Esophagus (tissue), 2 donors: ENCODE data around the gene MYL3. TPM values are rescaled to one million over a fixed set of nuclear protein-coding genes. Genes with fewer than 3 reads are reported as not detected.

Experiments
- H3K27ac ChIP-seq, 2 donors: one replicate each; pipeline ENCODE4 v1.5.1; 2013; ENCODE audit warnings: low read depth in 2 of 2, mild to moderate bottlenecking in 2 of 2, inconsistent platforms in 1 of 2, low read length in 1 of 2, moderate library complexity in 1 of 2
- H3K27me3 ChIP-seq, 2 donors: one replicate each; pipeline ENCODE4 v1.6.1; 2013; ENCODE audit warnings: low read length in 2 of 2, control low read depth in 1 of 2, mild to moderate bottlenecking in 1 of 2; ENCODE audit not compliant: insufficient read depth in 2 of 2, control insufficient read depth in 1 of 2
- H3K36me3 ChIP-seq, 2 donors: one replicate each; pipeline ENCODE4 v1.6.1; 2013; ENCODE audit warnings: low read length in 1 of 2; ENCODE audit not compliant: control insufficient read depth in 2 of 2, insufficient read depth in 2 of 2
- H3K4me1 ChIP-seq, 2 donors: one replicate each; pipeline ENCODE4 v1.6.1; 2013; ENCODE audit warnings: low read length in 1 of 2; ENCODE audit not compliant: control insufficient read depth in 2 of 2, insufficient read depth in 2 of 2
- H3K4me3 ChIP-seq, 2 donors: one replicate each; pipeline ENCODE4 v1.5.1; 2013; ENCODE audit warnings: low read length in 2 of 2, mild to moderate bottlenecking in 2 of 2, low read depth in 1 of 2, moderate library complexity in 1 of 2
- H3K9me3 ChIP-seq, 2 donors: one replicate each; pipeline ENCODE4 v1.6.1; 2013; ENCODE audit warnings: mild to moderate bottlenecking in 2 of 2, low read depth in 1 of 2, low read length in 1 of 2, moderate library complexity in 1 of 2; ENCODE audit not compliant: control insufficient read depth in 2 of 2, insufficient read depth in 1 of 2
- WGBS, 2 donors: extraction: QIAGEN DNeasy Blood & Tissue Kit; methylation state at CpG; one replicate each; pipeline ENCODE4 v1.1.7; 2013; 5-methylcytosine and 5-hydroxymethylcytosine counted together
- polyA plus RNA-seq, 2 donors: library from polyadenylated mRNA; stranded (reverse); fragments of 200-250 nt; gene quantifications; one replicate each; pipeline ENCODE4 v1.2.3, GENCODE V29; 2013
- donor health status: healthy with polysubstance abuse.
- donor health status: Bipolar disorder and iron deficiency.

MYL3 gene
- polyA plus RNA-seq, 2 donors, result 0.67 to 0.87 TPM

DNA sequence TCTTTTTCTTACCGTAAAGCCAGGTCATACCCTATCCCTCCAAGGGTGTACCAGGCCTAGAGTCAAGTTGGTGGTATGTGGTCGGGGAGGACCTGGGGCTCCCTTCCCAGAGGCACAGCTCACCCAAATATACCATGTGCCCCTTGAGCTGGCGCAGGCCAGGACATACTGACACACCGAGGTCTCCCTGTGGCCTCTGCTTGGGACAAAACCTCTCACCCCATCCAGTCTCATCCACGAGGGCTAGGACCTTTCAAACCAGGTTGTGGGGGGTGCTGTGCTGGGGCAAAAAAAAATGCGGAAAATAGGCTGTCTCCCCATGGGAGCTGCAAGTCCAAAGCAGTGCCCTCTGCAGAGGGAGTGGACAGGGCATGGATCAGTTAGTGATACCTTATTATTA, 37.1 kb upstream of the MYL3 start:
- Histone ChIP-seq H3K36me3 (no peaks in the 10 kb centered on the region), H3K27ac (no peak overlapping the region), H3K4me3 (no peak overlapping the region), H3K27me3 (no peaks in the 10 kb centered on the region), H3K9me3 (no peaks in the 10 kb centered on the region), H3K4me1 (peaks cover 0 to 5% of the 10 kb centered on the region in 2 donors)
- 88 to 91% methylated on average over 6 of the region's 6 CpGs for WGBS, 2 donors

DNA sequence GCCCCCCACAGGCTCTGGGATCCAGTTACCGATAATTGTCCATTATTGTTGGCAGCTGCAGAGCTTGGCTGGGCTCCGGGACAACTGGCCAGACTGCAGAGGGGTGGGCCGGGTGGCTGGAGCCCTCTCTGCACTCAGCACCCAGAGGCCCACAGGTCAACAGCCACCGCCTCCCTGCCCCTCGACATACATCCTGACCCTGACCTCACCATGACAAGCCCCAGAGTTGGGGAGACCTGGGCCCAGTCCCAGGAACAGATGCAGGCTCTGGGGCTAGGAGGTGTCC, 36.7 kb upstream of the MYL3 start:
- no peak overlapping the region for H3K27ac ChIP-seq
- no peak overlapping the region for H3K4me3 ChIP-seq
- no peaks in the 10 kb centered on the region for H3K9me3 ChIP-seq
- no peaks in the 10 kb centered on the region for H3K36me3 ChIP-seq
- H3K27me3 ChIP-seq, result no peaks in the 10 kb centered on the region
- H3K4me1 ChIP-seq, result peaks cover 0 to 5% of the 10 kb centered on the region in 2 donors
- WGBS, 2 donors, result 69 to 85% methylated on average over 5 of the region's 5 CpGs

DNA sequence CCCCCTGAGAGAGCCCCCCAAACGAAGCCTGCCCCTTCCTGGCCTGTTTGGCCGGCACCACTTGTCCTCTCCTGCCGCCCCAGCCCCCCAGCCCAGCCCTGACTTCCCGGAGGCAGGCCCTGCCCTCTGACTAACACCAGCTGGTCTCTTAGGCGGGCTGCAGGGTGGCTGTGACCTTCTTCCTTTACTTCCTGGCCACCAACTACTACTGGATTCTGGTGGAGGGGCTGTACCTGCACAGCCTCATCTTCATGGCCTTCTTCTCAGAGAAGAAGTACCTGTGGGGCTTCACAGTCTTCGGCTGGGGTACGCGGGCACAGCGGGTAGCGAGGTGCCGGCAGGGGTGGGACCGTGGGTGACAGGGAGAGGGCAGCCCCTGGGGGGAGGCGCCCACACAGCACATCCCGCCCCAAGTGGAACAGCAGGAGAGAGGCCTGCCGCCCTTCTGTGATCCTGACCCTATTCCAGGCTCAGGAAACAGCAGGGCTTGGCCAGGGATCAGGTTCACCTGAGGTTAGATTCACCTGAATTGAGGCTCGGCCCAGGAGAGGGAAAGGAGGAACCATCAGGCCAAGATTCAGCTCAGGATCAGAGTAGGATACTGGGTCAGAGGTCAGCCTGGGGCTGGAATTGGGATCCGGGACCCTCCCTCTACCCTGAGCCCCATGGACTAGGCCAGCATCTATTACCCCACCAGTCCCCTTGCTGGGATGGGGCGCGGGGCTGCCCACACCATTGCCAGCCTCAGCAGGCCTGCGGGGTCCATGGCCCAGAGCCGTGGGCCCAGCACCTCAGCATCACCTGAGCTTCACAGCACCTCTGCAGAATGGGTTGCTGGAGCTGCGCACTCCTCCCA, 36.1 kb upstream of the MYL3 start:
- Histone ChIP-seq H3K4me1 (peaks cover 0 to 5% of the 10 kb centered on the region in 2 donors), H3K27ac (no peak overlapping the region), H3K4me3 (no peak overlapping the region), H3K27me3 (no peaks in the 10 kb centered on the region), H3K36me3 (no peaks in the 10 kb centered on the region), H3K9me3 (no peaks in the 10 kb centered on the region)
- WGBS, 2 donors, result 84 to 85% methylated on average over 22 of the region's 22 CpGs

DNA sequence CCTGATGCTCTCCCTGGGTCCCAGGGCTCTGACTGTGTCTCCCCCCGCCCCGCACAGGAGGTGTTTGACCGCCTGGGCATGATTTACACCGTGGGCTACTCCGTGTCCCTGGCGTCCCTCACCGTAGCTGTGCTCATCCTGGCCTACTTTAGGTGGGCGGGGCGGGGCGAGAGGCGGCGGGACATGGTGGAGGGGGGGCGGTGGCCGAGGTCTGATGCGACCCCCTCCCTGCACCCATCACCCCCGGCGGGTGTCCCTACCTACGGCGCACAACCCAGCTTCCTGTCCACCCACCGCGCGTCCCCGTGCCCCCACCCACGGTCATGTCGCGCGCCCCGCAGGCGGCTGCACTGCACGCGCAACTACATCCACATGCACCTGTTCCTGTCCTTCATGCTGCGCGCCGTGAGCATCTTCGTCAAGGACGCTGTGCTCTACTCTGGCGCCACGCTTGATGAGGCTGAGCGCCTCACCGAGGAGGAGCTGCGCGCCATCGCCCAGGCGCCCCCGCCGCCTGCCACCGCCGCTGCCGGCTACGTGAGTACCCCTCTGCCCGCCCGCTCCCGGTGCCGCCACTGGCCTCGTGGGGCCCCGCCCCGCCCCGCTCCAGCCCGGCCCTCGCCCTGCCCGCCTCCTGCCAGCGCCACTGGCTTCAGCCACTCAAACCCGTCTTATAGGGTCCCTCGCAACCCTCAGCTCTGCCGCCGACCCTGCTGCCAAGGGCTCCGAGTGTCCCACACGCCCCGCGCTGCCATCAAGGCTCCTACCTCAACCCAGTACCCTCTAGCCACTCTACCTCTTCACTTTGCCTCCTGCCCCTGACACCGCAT, 35.3 kb upstream of the MYL3 start:
- no peaks in the 10 kb centered on the region for H3K9me3 ChIP-seq
- peaks cover 0 to 5% of the 10 kb centered on the region in 2 donors for H3K4me1 ChIP-seq
- WGBS, 2 donors, result 16 to 17% methylated on average over 60 to 71 of the region's 71 CpGs
- H3K36me3 ChIP-seq, result no peaks in the 10 kb centered on the region
- H3K27me3 ChIP-seq, result no peaks in the 10 kb centered on the region
- H3K27ac ChIP-seq, result no peak overlapping the region
- no peak overlapping the region for H3K4me3 ChIP-seq

DNA sequence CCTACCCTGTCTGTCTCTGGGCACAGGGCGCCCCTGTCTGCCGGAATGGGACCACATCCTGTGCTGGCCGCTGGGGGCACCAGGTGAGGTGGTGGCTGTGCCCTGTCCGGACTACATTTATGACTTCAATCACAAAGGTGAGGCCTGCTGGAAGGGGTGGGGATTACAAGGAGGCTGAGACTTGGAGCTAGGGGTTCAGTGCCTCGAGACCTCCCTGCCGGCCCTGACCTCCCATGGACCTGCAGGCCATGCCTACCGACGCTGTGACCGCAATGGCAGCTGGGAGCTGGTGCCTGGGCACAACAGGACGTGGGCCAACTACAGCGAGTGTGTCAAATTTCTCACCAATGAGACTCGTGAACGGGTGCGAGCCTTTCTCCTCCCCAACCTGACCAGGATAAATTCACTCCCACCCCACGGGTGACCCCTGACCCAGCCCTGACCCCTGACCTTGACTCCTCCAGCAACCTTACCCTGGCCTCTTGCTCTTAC, 34.6 kb upstream of the MYL3 start:
- 69 to 72% methylated on average over 15 of the region's 15 CpGs for WGBS, 2 donors
- Histone ChIP-seq H3K27me3 (no peaks in the 10 kb centered on the region), H3K36me3 (no peaks in the 10 kb centered on the region), H3K9me3 (no peaks in the 10 kb centered on the region), H3K27ac (no peak overlapping the region), H3K4me1 (peaks cover 0 to 5% of the 10 kb centered on the region in 2 donors), H3K4me3 (no peak overlapping the region)

DNA sequence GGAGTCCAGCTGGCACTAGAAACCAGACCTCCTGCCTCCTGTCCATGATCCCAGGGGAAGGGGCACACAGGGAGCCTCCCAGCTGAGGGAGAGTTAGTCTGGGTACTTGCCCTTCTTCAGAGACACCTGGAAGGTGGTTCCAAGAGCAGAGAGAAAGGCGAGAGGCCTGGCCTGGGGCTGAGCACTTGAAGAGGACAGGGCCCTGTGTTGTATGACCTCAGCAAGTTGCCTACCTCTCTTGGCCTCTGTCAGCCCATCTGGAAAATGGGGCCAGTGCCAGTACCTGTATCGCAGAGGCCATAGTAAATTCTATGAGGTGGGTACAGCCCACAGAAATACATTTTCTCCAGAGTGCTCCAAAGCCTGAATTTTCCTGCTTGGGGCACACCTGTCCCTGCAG, 33.8 kb upstream of the MYL3 start:
- Histone ChIP-seq H3K9me3 (no peaks in the 10 kb centered on the region), H3K4me1 (peaks cover 6 to 8% of the 10 kb centered on the region in 2 donors), H3K36me3 (no peaks in the 10 kb centered on the region), H3K4me3 (no peak overlapping the region), H3K27me3 (no peaks in the 10 kb centered on the region), H3K27ac (no peak overlapping the region)
- 91 to 93% methylated on average over 2 of the region's 2 CpGs for WGBS, 2 donors

DNA sequence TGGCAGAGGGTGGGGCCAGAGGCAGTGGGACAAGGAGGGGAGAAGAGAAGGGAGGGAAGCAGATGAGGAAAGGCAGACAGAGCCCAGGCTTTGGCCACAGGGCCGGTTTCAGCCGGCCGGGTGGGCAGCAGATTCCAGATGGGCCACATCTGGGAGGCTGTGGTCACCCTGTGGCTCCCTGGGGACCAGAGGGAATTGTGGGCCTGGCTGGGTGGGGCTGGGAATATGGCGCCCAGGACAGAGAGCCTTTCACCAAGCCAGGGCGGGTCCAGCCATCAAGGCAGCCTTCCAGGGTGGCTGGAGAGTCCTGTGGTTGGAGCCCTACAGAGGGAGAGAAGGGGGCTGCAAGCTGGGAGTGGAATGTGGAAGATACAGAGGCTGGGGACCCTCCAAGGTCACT, 33.1 kb upstream of the MYL3 start:
- no peaks in the 10 kb centered on the region for H3K9me3 ChIP-seq
- no peaks in the 10 kb centered on the region for H3K27me3 ChIP-seq
- no peak overlapping the region for H3K27ac ChIP-seq
- H3K4me3 ChIP-seq, result no peak overlapping the region
- 75 to 92% methylated on average over 5 of the region's 5 CpGs for WGBS, 2 donors
- peaks cover 8 to 13% of the 10 kb centered on the region in 2 donors for H3K4me1 ChIP-seq
- H3K36me3 ChIP-seq, result no peaks in the 10 kb centered on the region

DNA sequence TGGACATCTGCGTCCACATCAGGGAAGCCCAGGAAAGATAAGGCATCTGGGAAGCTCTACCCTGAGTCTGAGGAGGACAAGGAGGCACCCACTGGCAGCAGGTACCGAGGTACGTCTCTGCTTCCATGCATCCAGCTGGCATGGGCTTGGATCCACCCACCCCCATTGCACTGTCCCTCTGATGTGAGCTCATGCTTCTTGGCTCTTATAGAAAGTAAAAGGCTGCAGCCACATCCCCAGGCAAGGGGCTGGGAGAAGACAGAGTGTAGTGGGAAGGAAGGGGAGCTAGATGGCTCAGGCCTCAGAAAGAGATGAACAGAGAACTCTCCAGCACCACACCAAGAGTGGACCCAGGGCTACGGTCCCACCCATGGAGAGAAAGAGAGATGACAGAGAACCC, 32.5 kb upstream of the MYL3 start:
- WGBS, 2 donors, result 68 to 69% methylated on average over 4 of the region's 4 CpGs
- H3K4me1 ChIP-seq, result peaks cover 8 to 13% of the 10 kb centered on the region in 2 donors
- no peaks in the 10 kb centered on the region for H3K27me3 ChIP-seq
- no peak overlapping the region for H3K4me3 ChIP-seq
- H3K36me3 ChIP-seq, result no peaks in the 10 kb centered on the region
- H3K9me3 ChIP-seq, result no peaks in the 10 kb centered on the region
- H3K27ac ChIP-seq, result no peak overlapping the region

DNA sequence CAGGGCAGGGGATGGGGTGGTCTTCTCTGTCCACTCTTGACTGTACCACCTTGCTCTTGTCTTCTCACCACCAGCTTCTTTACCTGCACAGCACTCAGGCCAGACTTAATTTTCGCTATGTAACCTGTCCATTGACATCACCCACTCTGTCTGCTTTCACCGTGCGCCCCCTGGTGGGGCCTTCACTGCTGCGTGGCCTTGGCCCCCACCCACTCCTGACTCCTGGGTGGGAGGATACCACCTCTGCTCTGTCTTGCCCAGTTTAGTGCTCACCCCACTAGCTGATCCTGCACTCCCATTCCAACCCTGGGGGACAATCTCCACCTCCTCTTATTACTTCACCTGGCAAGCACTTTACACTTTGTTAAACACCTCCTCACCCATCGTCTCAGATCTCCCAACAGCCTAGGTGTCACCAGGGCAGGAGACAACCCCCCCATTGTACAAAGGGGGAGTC, 32.0 kb upstream of the MYL3 start:
- peaks cover 8 to 13% of the 10 kb centered on the region in 2 donors for H3K4me1 ChIP-seq
- WGBS, 2 donors, result 14 to 18% methylated on average over 5 of the region's 5 CpGs
- H3K9me3 ChIP-seq, result no peaks in the 10 kb centered on the region
- H3K27me3 ChIP-seq, result no peaks in the 10 kb centered on the region
- no peaks in the 10 kb centered on the region for H3K36me3 ChIP-seq
- no peak overlapping the region for H3K27ac ChIP-seq
- H3K4me3 ChIP-seq, result no peak overlapping the region
